HT-29 (cell line): ENCODE data around the gene H2BK1. TPM values are rescaled to one million over a fixed set of nuclear protein-coding genes. Genes with fewer than 3 reads are reported as not detected.

Experiments used
- total RNA-seq: library from RNA; depleted of rRNA; stranded (reverse); fragments of >200 nt; shearing (Covaris generic); gene quantifications from 2 replicates; pipeline ENCODE4 v1.2.3, GENCODE V29; 2014; rRNA removed

The H2BK1 gene
- total RNA-seq, 1 experiment from 2014 or later, result not detected

Other genes starting within 250 kb of the H2BK1 start
- 2.2 and 2.8 TPM in 2 replicates for gene KCNH2, start 232.2 kb downstream of the H2BK1 start, total RNA-seq
- 6.7 and 13.0 TPM in 2 replicates for gene NOS3, start 219.5 kb downstream of the H2BK1 start, total RNA-seq
- 0.47 and 1.0 TPM in 2 replicates for gene ATG9B, start 186.0 kb downstream of the H2BK1 start, total RNA-seq
- 81.6 and 97.8 TPM in 2 replicates for gene ABCB8, start 182.0 kb downstream of the H2BK1 start, total RNA-seq
- gene ASIC3, start 162.0 kb downstream of the H2BK1 start, total RNA-seq, result 1.5 and 2.2 TPM in 2 replicates
- 43.6 and 62.6 TPM in 2 replicates for gene CDK5, start 152.6 kb downstream of the H2BK1 start, total RNA-seq
- 851 and 1,005 TPM in 2 replicates for gene SLC4A2, start 150.9 kb downstream of the H2BK1 start, total RNA-seq
- 265 and 300 TPM in 2 replicates for gene FASTK, start 129.7 kb downstream of the H2BK1 start, total RNA-seq
- 258 and 264 TPM in 2 replicates for gene TMUB1, start 127.0 kb downstream of the H2BK1 start, total RNA-seq
- 140 and 162 TPM in 2 replicates for gene AGAP3, start 124.0 kb downstream of the H2BK1 start, total RNA-seq
- gene GBX1, start 42.8 kb downstream of the H2BK1 start, total RNA-seq, result not detected in 2 replicates
- not detected in 2 replicates for gene ASB10, start 23.2 kb downstream of the H2BK1 start, total RNA-seq
- gene ABCF2, start 16.7 kb upstream of the H2BK1 start, total RNA-seq, result 80.2 and 82.5 TPM in 2 replicates
- 72.5 and 87.7 TPM in 2 replicates for gene CHPF2, start 22.0 kb upstream of the H2BK1 start, total RNA-seq
- gene SMARCD3, start 38.2 kb upstream of the H2BK1 start, total RNA-seq, result 1.1 and 1.3 TPM in 2 replicates
- 34.3 and 39.5 TPM in 2 replicates for gene NUB1, start 131.3 kb upstream of the H2BK1 start, total RNA-seq
- gene WDR86, start 199.6 kb upstream of the H2BK1 start, total RNA-seq, result 1.8 and 2.0 TPM in 2 replicates
- 1.4 TPM in 1 of 2 replicates, not detected in the other for gene CRYGN, start 229.7 kb upstream of the H2BK1 start, total RNA-seq